Mucosa of stomach (tissue), 1 donor: ENCODE measurements around the gene SORCS2.

Experiments used
- H3K27me3 ChIP-seq: one replicate; pipeline ENCODE4 v1.7.0; 2013; ENCODE audit warnings: mild to moderate bottlenecking, low read length; ENCODE audit not compliant: control insufficient read depth, insufficient read depth
- H3K36me3 ChIP-seq: one replicate; pipeline ENCODE4 v1.7.0; 2013; ENCODE audit warnings: low read length; ENCODE audit not compliant: control insufficient read depth, insufficient read depth
- H3K4me1 ChIP-seq: one replicate; pipeline ENCODE4 v1.7.0; 2013; ENCODE audit warnings: mild to moderate bottlenecking, low read length; ENCODE audit not compliant: control insufficient read depth, insufficient read depth
- H3K4me3 ChIP-seq: one replicate; pipeline ENCODE4 v1.7.0; 2013; ENCODE audit warnings: low read length
- H3K9ac ChIP-seq: one replicate; pipeline ENCODE4 v1.7.0; 2013; ENCODE audit warnings: mild to moderate bottlenecking, low read length, moderate library complexity
- H3K9me3 ChIP-seq: one replicate; pipeline ENCODE4 v1.7.0; 2013; ENCODE audit warnings: mild to moderate bottlenecking, low read length, moderate library complexity; ENCODE audit not compliant: control insufficient read depth
- donor health status: Pancreatic carcinoma.

SORCS2 gene

GRCh38 chr4:7689773-7690693 lies 497.7 kb downstream of the SORCS2 start:
- peaks cover under 1% of the 10 kb centered on the region for H3K27me3 ChIP-seq
- H3K4me1 ChIP-seq, result no peaks in the 10 kb centered on the region
- H3K4me3 ChIP-seq, result no peak overlapping the region
- H3K9ac ChIP-seq, result no peak overlapping the region
- H3K36me3 ChIP-seq, result no peaks in the 10 kb centered on the region
- H3K9me3 ChIP-seq, result no peaks in the 10 kb centered on the region

GRCh38 chr4:7691061-7691460 lies 498.7 kb downstream of the SORCS2 start:
- H3K4me3 ChIP-seq, result no peak overlapping the region
- no peaks in the 10 kb centered on the region for H3K27me3 ChIP-seq
- no peaks in the 10 kb centered on the region for H3K4me1 ChIP-seq
- no peak overlapping the region for H3K9ac ChIP-seq
- H3K36me3 ChIP-seq, result no peaks in the 10 kb centered on the region
- no peaks in the 10 kb centered on the region for H3K9me3 ChIP-seq

- Histone ChIP-seq H3K27me3 (no peaks in the 10 kb centered on the region), H3K4me3 (no peak overlapping the region), H3K9ac (no peak overlapping the region), H3K9me3 (no peaks in the 10 kb centered on the region), H3K4me1 (no peaks in the 10 kb centered on the region), H3K36me3 (no peaks in the 10 kb centered on the region)
These were observed 499.6 kb downstream of the SORCS2 start for GRCh38 chr4:7691982-7692381.

GRCh38 chr4:7692451-7693236 lies 500.3 kb downstream of the SORCS2 start:
- Histone ChIP-seq H3K9ac (no peak overlapping the region), H3K4me1 (no peaks in the 10 kb centered on the region), H3K36me3 (no peaks in the 10 kb centered on the region), H3K9me3 (no peaks in the 10 kb centered on the region), H3K4me3 (no peak overlapping the region), H3K27me3 (no peaks in the 10 kb centered on the region)

- H3K9ac ChIP-seq, result no peak overlapping the region
- no peaks in the 10 kb centered on the region for H3K9me3 ChIP-seq
- H3K36me3 ChIP-seq, result no peaks in the 10 kb centered on the region
- no peak overlapping the region for H3K4me3 ChIP-seq
- no peaks in the 10 kb centered on the region for H3K4me1 ChIP-seq
- no peaks in the 10 kb centered on the region for H3K27me3 ChIP-seq
These were observed 500.9 kb downstream of the SORCS2 start for GRCh38 chr4:7693237-7693608.

- Histone ChIP-seq H3K4me1 (no peaks in the 10 kb centered on the region), H3K4me3 (no peak overlapping the region), H3K36me3 (no peaks in the 10 kb centered on the region), H3K9ac (no peak overlapping the region), H3K27me3 (no peaks in the 10 kb centered on the region), H3K9me3 (no peaks in the 10 kb centered on the region)
These were observed 501.4 kb downstream of the SORCS2 start for GRCh38 chr4:7693711-7694110.

GRCh38 chr4:7694324-7694723 lies 502.0 kb downstream of the SORCS2 start:
- Histone ChIP-seq H3K4me3 (no peak overlapping the region), H3K4me1 (no peaks in the 10 kb centered on the region)

GRCh38 chr4:7697343-7697742 lies 505.0 kb downstream of the SORCS2 start:
- Histone ChIP-seq H3K36me3 (no peaks in the 10 kb centered on the region), H3K4me1 (no peaks in the 10 kb centered on the region), H3K4me3 (no peak overlapping the region), H3K9me3 (no peaks in the 10 kb centered on the region), H3K9ac (no peak overlapping the region), H3K27me3 (peaks cover 9% of the 10 kb centered on the region)

More at GRCh38 chr4:7694324-7694723, 502.0 kb downstream of the SORCS2 start:
- no peaks in the 10 kb centered on the region for H3K36me3 ChIP-seq
- H3K9me3 ChIP-seq, result no peaks in the 10 kb centered on the region
- H3K27me3 ChIP-seq, result no peaks in the 10 kb centered on the region
- no peak overlapping the region for H3K9ac ChIP-seq

- no peaks in the 10 kb centered on the region for H3K9me3 ChIP-seq
- H3K4me3 ChIP-seq, result no peak overlapping the region
- H3K36me3 ChIP-seq, result no peaks in the 10 kb centered on the region
These were observed 505.5 kb downstream of the SORCS2 start for GRCh38 chr4:7697821-7698220.

GRCh38 chr4:7698584-7698983 lies 506.2 kb downstream of the SORCS2 start:
- H3K9ac ChIP-seq, result no peak overlapping the region
- no peaks in the 10 kb centered on the region for H3K4me1 ChIP-seq
- H3K4me3 ChIP-seq, result no peak overlapping the region
- H3K27me3 ChIP-seq, result peaks cover 9% of the 10 kb centered on the region
- no peaks in the 10 kb centered on the region for H3K9me3 ChIP-seq
- no peaks in the 10 kb centered on the region for H3K36me3 ChIP-seq

More at GRCh38 chr4:7697821-7698220, 505.5 kb downstream of the SORCS2 start:
- no peaks in the 10 kb centered on the region for H3K4me1 ChIP-seq
- peaks cover 9% of the 10 kb centered on the region for H3K27me3 ChIP-seq
- H3K9ac ChIP-seq, result no peak overlapping the region

GRCh38 chr4:7699031-7699430 lies 506.7 kb downstream of the SORCS2 start:
- Histone ChIP-seq H3K27me3 (peaks cover 9% of the 10 kb centered on the region), H3K9ac (no peak overlapping the region), H3K4me3 (no peak overlapping the region), H3K4me1 (no peaks in the 10 kb centered on the region), H3K9me3 (no peaks in the 10 kb centered on the region), H3K36me3 (no peaks in the 10 kb centered on the region)

- Histone ChIP-seq H3K36me3 (no peaks in the 10 kb centered on the region), H3K27me3 (peaks cover 9% of the 10 kb centered on the region), H3K9me3 (no peaks in the 10 kb centered on the region), H3K4me3 (no peak overlapping the region), H3K9ac (no peak overlapping the region), H3K4me1 (no peaks in the 10 kb centered on the region)
These were observed 507.5 kb downstream of the SORCS2 start for GRCh38 chr4:7699825-7700224.
